ENCODE measurements around the gene KRT78. TPM values are rescaled to one million over a fixed set of nuclear protein-coding genes. Genes with fewer than 3 reads are reported as not detected.
A peak's percentile ranks its signal among the peaks of the same experiment; 100 is the strongest.

Gene KRT78
- total and polyA plus RNA-seq, 8 donors: 0.73 to 98.0 (median 0.76) TPM; not detected in 5

GRCh38 chr12:52849511-52849910 is 717 bp upstream of the KRT78 start:
- intact Hi-C loops (cut with DNase I; ENCODE audit: low total_unique reads): no loop called here
- Histone ChIP-seq H3K4me1 (no peaks in the 10 kb centered on the region), H3K27me3 (peaks cover 0 to 32% (median 0%) of the 10 kb centered on the region in 3 donors), H3K27ac (no peak overlapping the region), H3K36me3 (no peaks in the 10 kb centered on the region), H3K4me3 (no peak overlapping the region), H3K9me3 (no peaks in the 10 kb centered on the region)
- no peak for TF ChIP-seq EP300 (IDR thresholded peaks at IDR 0.05)
- TF ChIP-seq POLR2A (IDR thresholded peaks at IDR 0.05): no peak
- TF ChIP-seq POLR2AphosphoS5 (IDR thresholded peaks at IDR 0.05): no peak
- TF ChIP-seq, protein P1, sequence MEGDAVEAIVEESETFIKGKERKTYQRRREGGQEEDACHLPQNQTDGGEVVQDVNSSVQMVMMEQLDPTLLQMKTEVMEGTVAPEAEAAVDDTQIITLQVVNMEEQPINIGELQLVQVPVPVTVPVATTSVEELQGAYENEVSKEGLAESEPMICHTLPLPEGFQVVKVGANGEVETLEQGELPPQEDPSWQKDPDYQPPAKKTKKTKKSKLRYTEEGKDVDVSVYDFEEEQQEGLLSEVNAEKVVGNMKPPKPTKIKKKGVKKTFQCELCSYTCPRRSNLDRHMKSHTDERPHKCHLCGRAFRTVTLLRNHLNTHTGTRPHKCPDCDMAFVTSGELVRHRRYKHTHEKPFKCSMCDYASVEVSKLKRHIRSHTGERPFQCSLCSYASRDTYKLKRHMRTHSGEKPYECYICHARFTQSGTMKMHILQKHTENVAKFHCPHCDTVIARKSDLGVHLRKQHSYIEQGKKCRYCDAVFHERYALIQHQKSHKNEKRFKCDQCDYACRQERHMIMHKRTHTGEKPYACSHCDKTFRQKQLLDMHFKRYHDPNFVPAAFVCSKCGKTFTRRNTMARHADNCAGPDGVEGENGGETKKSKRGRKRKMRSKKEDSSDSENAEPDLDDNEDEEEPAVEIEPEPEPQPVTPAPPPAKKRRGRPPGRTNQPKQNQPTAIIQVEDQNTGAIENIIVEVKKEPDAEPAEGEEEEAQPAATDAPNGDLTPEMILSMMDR (IDR thresholded peaks at IDR 0.05): no peak
- 81 to 93% (median 91%) methylated on average over 5 to 6 of the region's 6 CpGs for WGBS, 5 donors
- no peak for DNase-seq

DNA sequence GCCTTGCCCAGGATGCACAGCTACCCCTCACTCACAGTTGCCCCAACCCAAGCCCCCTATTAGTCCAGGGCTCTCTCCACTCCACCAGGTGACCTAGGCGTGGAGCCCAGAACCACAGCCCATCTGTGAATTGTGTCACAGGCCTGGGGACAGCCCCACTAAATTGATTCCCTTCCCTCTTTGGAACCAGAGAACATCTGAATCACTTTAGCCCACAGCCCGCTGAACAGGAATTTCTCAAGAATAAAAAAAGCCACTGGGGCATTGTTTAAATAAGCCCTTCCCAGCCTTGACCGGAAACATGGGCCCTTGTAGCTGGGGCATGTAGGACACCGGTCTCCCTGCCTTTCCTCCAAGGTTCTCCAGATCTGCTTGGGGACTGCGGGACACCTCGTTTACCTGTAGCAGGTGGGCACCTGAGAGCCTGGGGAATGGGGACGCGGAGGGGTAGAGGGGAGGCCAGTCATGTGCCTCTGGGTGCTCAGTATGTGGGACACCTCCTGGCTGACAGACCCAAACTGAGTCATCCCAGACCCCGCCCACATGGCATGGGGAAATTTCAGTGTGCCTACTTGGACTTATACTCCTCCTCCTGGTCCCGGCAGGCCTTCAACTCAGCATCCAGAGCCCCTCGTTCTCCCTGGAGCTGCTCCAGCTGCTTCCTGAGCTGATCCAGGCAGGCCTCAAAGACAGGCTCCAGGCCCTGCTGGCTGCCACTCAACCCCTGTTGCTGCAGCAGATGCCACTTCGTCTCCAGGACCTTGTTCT is 1.3 kb downstream of the KRT78 start:
- H3K27ac ChIP-seq: no peak overlapping the region
- no peaks in the 10 kb centered on the region for H3K4me1 ChIP-seq
- H3K9me3 ChIP-seq: no peaks in the 10 kb centered on the region
- WGBS, 5 donors: 62 to 72% (median 65%) methylated on average over 12 of the region's 12 CpGs
- TF ChIP-seq, protein P1 (IDR thresholded peaks at IDR 0.05): no peak
- no peak for TF ChIP-seq POLR2A (IDR thresholded peaks at IDR 0.05)
- no peak for TF ChIP-seq POLR2AphosphoS5 (IDR thresholded peaks at IDR 0.05)
- no peak for TF ChIP-seq EP300 (IDR thresholded peaks at IDR 0.05)
- no peaks in the 10 kb centered on the region for H3K36me3 ChIP-seq
- peak; percentile 31 to 55 for DNase-seq
- peaks cover 0 to 32% (median 0%) of the 10 kb centered on the region in 3 donors for H3K27me3 ChIP-seq
- intact Hi-C loops (cut with DNase I; ENCODE audit: low total_unique reads): no loop called here
- no peak overlapping the region for H3K4me3 ChIP-seq

GRCh38 chr12:52846356-52846970 is 2.3 kb downstream of the KRT78 start:
- DNase-seq: no peak
- Histone ChIP-seq H3K27ac (no peak overlapping the region), H3K36me3 (no peaks in the 10 kb centered on the region), H3K9me3 (no peaks in the 10 kb centered on the region), H3K27me3 (peaks cover 0 to 32% (median 0%) of the 10 kb centered on the region in 3 donors), H3K4me1 (no peaks in the 10 kb centered on the region), H3K4me3 (no peak overlapping the region)
- intact Hi-C loops (cut with DNase I; ENCODE audit: low total_unique reads): no loop called here
- WGBS, 5 donors: 79 to 89% (median 83%) methylated on average over 8 of the region's 8 CpGs
- TF ChIP-seq, protein P1 (IDR thresholded peaks at IDR 0.05): no peak
- TF ChIP-seq POLR2A (IDR thresholded peaks at IDR 0.05): no peak
- no peak for TF ChIP-seq EP300 (IDR thresholded peaks at IDR 0.05)
- no peak for TF ChIP-seq POLR2AphosphoS5 (IDR thresholded peaks at IDR 0.05)

DNA sequence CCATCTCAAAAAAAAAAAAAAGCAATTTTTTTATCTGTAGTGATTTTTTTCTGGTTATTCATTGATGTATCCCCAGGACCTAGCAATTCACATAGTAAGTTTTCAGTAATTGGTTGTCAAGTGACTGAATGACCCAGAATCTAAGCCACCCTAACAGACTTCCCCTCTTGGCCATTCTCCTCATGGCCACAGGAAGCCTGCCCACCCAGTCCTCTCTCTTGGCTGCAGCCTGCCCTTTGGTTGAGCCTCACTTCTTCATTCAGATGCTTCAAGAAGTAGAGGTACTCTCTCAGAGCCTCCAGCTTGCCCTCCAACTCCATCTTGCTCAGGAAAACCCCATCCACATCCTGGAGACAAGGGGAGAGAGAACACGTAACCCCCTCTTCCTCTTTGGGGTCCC is 2.8 kb downstream of the KRT78 start:
- Histone ChIP-seq H3K9me3 (no peaks in the 10 kb centered on the region), H3K27ac (no peak overlapping the region), H3K36me3 (no peaks in the 10 kb centered on the region), H3K4me3 (no peak overlapping the region), H3K27me3 (peaks cover 0 to 31% (median 0%) of the 10 kb centered on the region in 3 donors), H3K4me1 (no peaks in the 10 kb centered on the region)
- intact Hi-C loops (cut with DNase I; ENCODE audit: low total_unique reads): no loop called here
- 53 to 92% (median 80%) methylated on average over 1 of the region's 1 CpG for WGBS, 5 donors
- no peak for DNase-seq
- TF ChIP-seq POLR2AphosphoS5 (IDR thresholded peaks at IDR 0.05): no peak
- no peak for TF ChIP-seq EP300 (IDR thresholded peaks at IDR 0.05)
- TF ChIP-seq, protein P1 (IDR thresholded peaks at IDR 0.05): no peak
- no peak for TF ChIP-seq POLR2A (IDR thresholded peaks at IDR 0.05)

Data from stomach (tissue), 9 donors.